B cell (primary cell): ENCODE results near the gene SLC9A7. TPM values are rescaled to one million over a fixed set of nuclear protein-coding genes. Genes with fewer than 3 reads are reported as not detected.

Source experiments
- ATAC-seq: fragments of 200-7000 bp; cut with Tn5 transposase; one replicate; pipeline ENCODE4 v1.10.0; 2021; ENCODE audit warnings: low read depth, mild to moderate bottlenecking, moderate number of reproducible peaks, moderate library complexity
- CTCF ChIA-PET: fragments of 350-600 bp; sonication (Branson Sonifier 250); formaldehyde crosslinking; loops from one replicate; lab custom pipeline; 2021; ENCODE audit warnings: antibody characterized with exemption, inconsistent platforms; lab: Charles Lee
- POLR2A ChIA-PET: fragments of 350-600 bp; sonication (Branson Sonifier 250); formaldehyde crosslinking; loops from one replicate; lab custom pipeline; 2021; ENCODE audit warnings: antibody characterized with exemption; lab: Charles Lee
- DNase-seq: peaks from one replicate; pipeline ENCODE4 v3.0.0; 2013
- H2AFZ ChIP-seq: 2 replicates; pipeline ENCODE4 v1.6.1; 2012; ENCODE audit warnings: mild to moderate bottlenecking, low read depth, low read length; ENCODE audit not compliant: insufficient read depth, poor library complexity, severe bottlenecking
- H3K27ac ChIP-seq, 2 donors: 1 replicate in 1 of 2; 2 replicates in 1 of 2; pipeline ENCODE4 v1.5.1; 2012 to 2013; ENCODE audit warnings: low read length in 2 of 2, mild to moderate bottlenecking in 2 of 2, moderate library complexity in 1 of 2
- H3K27me3 ChIP-seq, 4 experiments: fragments of 200-600 bp in 1 of 4; sonication (generic) in 1 of 4; replicated peaks in 1 of 4; 1 replicate in 2 of 4; 2 replicates in 2 of 4; pipeline versions ENCODE4 v1.6.1 to v1.7.0; 2013 to 2016; ENCODE audit warnings: low read length in 3 of 4, mild to moderate bottlenecking in 2 of 4, mixed read lengths in 1 of 4, moderate library complexity in 1 of 4; ENCODE audit not compliant: insufficient read depth in 4 of 4, control insufficient read depth in 3 of 4; ENCODE audit errors: control extremely low read depth in 1 of 4
- H3K36me3 ChIP-seq, 2 experiments: replicated peaks in 1 of 2; 1 replicate in 1 of 2; 2 replicates in 1 of 2; pipeline versions ENCODE4 v1.6.1 to v1.7.1; 2013; ENCODE audit warnings: low read length in 1 of 2; ENCODE audit not compliant: insufficient read depth in 2 of 2, control insufficient read depth in 1 of 2; ENCODE audit errors: control extremely low read depth in 1 of 2, extremely low read depth in 1 of 2
- H3K4me1 ChIP-seq, 2 donors: fragments of 200-600 bp in 1 of 2; sonication (generic) in 1 of 2; 1 replicate in 1 of 2; 2 replicates in 1 of 2; pipeline versions ENCODE4 v1.5.1 to v1.6.1; 2013 to 2017; ENCODE audit warnings: low read length in 2 of 2; ENCODE audit not compliant: control insufficient read depth in 2 of 2, insufficient read depth in 2 of 2
- H3K4me2 ChIP-seq: replicated peaks from 2 replicates; pipeline ENCODE3; 2012; ENCODE audit warnings: mild to moderate bottlenecking, low read depth, low read length; ENCODE audit not compliant: poor library complexity, severe bottlenecking
- H3K4me3 ChIP-seq, 5 experiments: fragments of 200-600 bp in 1 of 5; sonication (generic) in 1 of 5; 1 replicate in 3 of 5; 2 replicates in 2 of 5; pipeline versions ENCODE4 v1.5.1 to v1.7.0; 2011 to 2016; ENCODE audit warnings: low read length in 4 of 5, mild to moderate bottlenecking in 4 of 5, low read depth in 2 of 5, control low read depth in 1 of 5, moderate library complexity in 1 of 5; ENCODE audit not compliant: insufficient read depth in 1 of 5; ENCODE audit errors: control extremely low read depth in 1 of 5, extremely low read depth in 1 of 5
- H3K79me2 ChIP-seq: fragments of 200-600 bp; sonication (generic); one replicate; pipeline ENCODE4 v1.6.0; 2016; ENCODE audit warnings: low read length; ENCODE audit not compliant: control insufficient read depth, insufficient read depth
- H3K9ac ChIP-seq: fragments of 200-600 bp; sonication (generic); 2 replicates; pipeline ENCODE4 v1.6.1; 2017; ENCODE audit warnings: mild to moderate bottlenecking, low read length, moderate library complexity
- H3K9me3 ChIP-seq, 3 donors: one replicate each; pipeline versions ENCODE4 v1.6.1 to v1.7.1; 2013; ENCODE audit warnings: low read length in 2 of 3; ENCODE audit not compliant: control insufficient read depth in 2 of 3, insufficient read depth in 1 of 3; ENCODE audit errors: control extremely low read depth in 1 of 3
- H4K20me1 ChIP-seq: 2 replicates; pipeline ENCODE4 v1.6.0; 2012; ENCODE audit warnings: mild to moderate bottlenecking, low read length; ENCODE audit not compliant: insufficient read depth, control insufficient read depth, poor library complexity, severe bottlenecking
- H3K27ac Mint-ChIP-seq: one replicate; pipeline ENCODE4 v1.8.0; 2021; ENCODE audit warnings: mixed read lengths
- H3K27me3 Mint-ChIP-seq: one replicate; pipeline ENCODE4 v1.8.0; 2021; ENCODE audit warnings: mixed read lengths
- H3K4me1 Mint-ChIP-seq: one replicate; pipeline ENCODE4 v1.8.0; 2021; ENCODE audit warnings: mixed read lengths
- H3K4me3 Mint-ChIP-seq: one replicate; pipeline ENCODE4 v1.8.0; 2021; ENCODE audit warnings: mixed read lengths
- H3K9me3 Mint-ChIP-seq: one replicate; pipeline ENCODE4 v1.8.0; 2022; ENCODE audit warnings: mixed read lengths; ENCODE audit not compliant: insufficient read depth
- CTCF ChIP-seq: fragments of 200-600 bp; IDR thresholded peaks from one replicate; pipeline ENCODE4 v1.8.0; 2022; ENCODE audit warnings: antibody characterized with exemption, mild to moderate bottlenecking
- EZH2 ChIP-seq: IDR thresholded peaks from 2 replicates; pipeline ENCODE4 v1.6.1; 2012; ENCODE audit warnings: borderline replicate concordance, low read depth, mild to moderate bottlenecking, moderate library complexity, low read length; ENCODE audit not compliant: insufficient read depth, poor library complexity, severe bottlenecking
- WGBS: methylation state at CpG from one replicate; pipeline ENCODE4 v1.1.5; 2013; ENCODE audit warnings: missing lambda C conversion rate; ENCODE audit not compliant: insufficient coverage; 5-methylcytosine and 5-hydroxymethylcytosine counted together
- intact Hi-C: fragments of 100-400 bp; cut with micrococcal nuclease; formaldehyde crosslinking; loops from one replicate; pipeline ENCODE4 v1.10.0; 2022
- polyA plus RNA-seq: library from polyadenylated mRNA; depleted of rRNA; stranded (reverse); fragments of >200 nt; gene quantifications from 2 replicates; pipeline ENCODE4 v1.2.3, GENCODE V29; 2012
- total RNA-seq, 2 donors: library from RNA; stranded (reverse); fragments of 120-200 nt in 1 of 2; gene quantifications; 1 replicate in 1 of 2; 2 replicates in 1 of 2; pipeline versions ENCODE4 v1.2.3 to v1.2.4, GENCODE V29; 2013 to 2022

The SLC9A7 gene
- total and polyA plus RNA-seq, 2 donors (not counting 1 experiment from before 2014, with no cell fraction given) = 24.9 to 53.2 TPM

GRCh38 chrX:46637938-46638337 lies 121.0 kb downstream of the SLC9A7 start:
- Histone ChIP-seq H4K20me1 (no peaks in the 10 kb centered on the region), H3K27me3 (no peaks in the 10 kb centered on the region), H3K4me2 (no peak overlapping the region), H3K27ac (no peak overlapping the region), H3K4me1 (no peaks in the 10 kb centered on the region), H3K4me3 (no peak overlapping the region), H3K9ac (no peak overlapping the region), H3K79me2 (no peaks in the 10 kb centered on the region), H3K36me3 (peaks cover 5 to 39% of the 10 kb centered on the region in 2 experiments), H3K9me3 (no peaks in the 10 kb centered on the region), H2AFZ (no peak overlapping the region)
- WGBS = no CpG with 5 or more reads among the region's 2 CpGs
- H3K27me3 Mint-ChIP-seq = no peaks in the 10 kb centered on the region
- H3K9me3 Mint-ChIP-seq = no peaks in the 10 kb centered on the region
- no peak overlapping the region for H3K27ac Mint-ChIP-seq
- CTCF ChIA-PET = interaction anchor here (0.6 kb wide), 1 partner anchor 1123 kb away, joined by 3 read pairs; no protein-coding TSS in a partner anchor
- TF ChIP-seq CTCF = no peak
- TF ChIP-seq EZH2 = no peak
- ATAC-seq = no peak
- no peak overlapping the region for H3K4me3 Mint-ChIP-seq
- DNase-seq = no peak
- intact Hi-C loops = no loop called here
- H3K4me1 Mint-ChIP-seq = peaks cover 11% of the 10 kb centered on the region
- POLR2A ChIA-PET = no interaction called here

- no peak overlapping the region for H3K4me2 ChIP-seq
- DNase-seq (no peak), ATAC-seq (no peak)
- H3K9ac ChIP-seq = no peak overlapping the region
- Mint-ChIP-seq H3K27ac (no peak overlapping the region), H3K4me3 (no peak overlapping the region), H3K4me1 (peaks cover 5% of the 10 kb centered on the region), H3K27me3 (no peaks in the 10 kb centered on the region), H3K9me3 (no peaks in the 10 kb centered on the region)
- no peaks in the 10 kb centered on the region for H3K27me3 ChIP-seq
- H3K4me3 ChIP-seq = no peak overlapping the region
- no peaks in the 10 kb centered on the region for H3K79me2 ChIP-seq
- no peak overlapping the region for H3K27ac ChIP-seq
- TF ChIP-seq CTCF (no peak), EZH2 (no peak)
- no peaks in the 10 kb centered on the region for H3K9me3 ChIP-seq
- H3K36me3 ChIP-seq = peaks cover 5 to 32% of the 10 kb centered on the region in 2 experiments
- CTCF ChIA-PET = no interaction called here
- intact Hi-C loops = no loop called here
- no peaks in the 10 kb centered on the region for H4K20me1 ChIP-seq
- no peaks in the 10 kb centered on the region for H3K4me1 ChIP-seq
- WGBS = no CpG with 5 or more reads among the region's 6 CpGs
- no peak overlapping the region for H2AFZ ChIP-seq
- POLR2A ChIA-PET = no interaction called here
Measured at GRCh38 chrX:46636223-46636622, 122.7 kb downstream of the SLC9A7 start.
